AG10803 (cell line): ENCODE results near the gene PTPRD.

Source experiments
- DNase-seq: peaks from one replicate; pipeline ENCODE4 v3.0.0; 2010; ENCODE audit warnings: low read depth
- H3K4me3 ChIP-seq: 2 replicates; pipeline ENCODE4 v1.5.1; 2011; ENCODE audit warnings: mild to moderate bottlenecking, low read length, control low read depth
- TF ChIP-seq, protein P1 (sequence below): conservative IDR thresholded peaks from 2 replicates; pipeline ENCODE4 v1.5.1; 2011; ENCODE audit warnings: mild to moderate bottlenecking, low read length, control low read depth, inconsistent platforms

PTPRD gene

DNA sequence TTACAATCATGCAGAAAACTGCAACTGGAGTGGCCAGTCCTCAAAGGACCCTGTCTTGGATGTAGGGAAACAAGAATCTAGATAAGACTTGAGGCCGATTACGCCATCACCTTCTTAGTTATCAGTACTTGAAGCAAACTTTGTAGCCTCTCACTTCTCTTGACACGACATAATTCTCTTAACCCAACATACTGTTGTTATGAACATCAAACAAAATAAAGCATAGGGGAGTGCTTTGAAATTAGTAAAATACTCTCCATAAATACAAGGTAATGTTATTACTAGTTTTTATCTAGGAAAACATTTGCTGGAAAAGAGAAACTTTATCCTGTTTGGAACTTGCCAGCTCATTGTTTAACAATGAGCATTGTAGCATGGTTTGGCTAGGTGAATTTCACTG is 2238.3 kb downstream of the PTPRD start:
- no peak overlapping the region for H3K4me3 ChIP-seq
- DNase-seq: no peak
- TF ChIP-seq, protein P1, sequence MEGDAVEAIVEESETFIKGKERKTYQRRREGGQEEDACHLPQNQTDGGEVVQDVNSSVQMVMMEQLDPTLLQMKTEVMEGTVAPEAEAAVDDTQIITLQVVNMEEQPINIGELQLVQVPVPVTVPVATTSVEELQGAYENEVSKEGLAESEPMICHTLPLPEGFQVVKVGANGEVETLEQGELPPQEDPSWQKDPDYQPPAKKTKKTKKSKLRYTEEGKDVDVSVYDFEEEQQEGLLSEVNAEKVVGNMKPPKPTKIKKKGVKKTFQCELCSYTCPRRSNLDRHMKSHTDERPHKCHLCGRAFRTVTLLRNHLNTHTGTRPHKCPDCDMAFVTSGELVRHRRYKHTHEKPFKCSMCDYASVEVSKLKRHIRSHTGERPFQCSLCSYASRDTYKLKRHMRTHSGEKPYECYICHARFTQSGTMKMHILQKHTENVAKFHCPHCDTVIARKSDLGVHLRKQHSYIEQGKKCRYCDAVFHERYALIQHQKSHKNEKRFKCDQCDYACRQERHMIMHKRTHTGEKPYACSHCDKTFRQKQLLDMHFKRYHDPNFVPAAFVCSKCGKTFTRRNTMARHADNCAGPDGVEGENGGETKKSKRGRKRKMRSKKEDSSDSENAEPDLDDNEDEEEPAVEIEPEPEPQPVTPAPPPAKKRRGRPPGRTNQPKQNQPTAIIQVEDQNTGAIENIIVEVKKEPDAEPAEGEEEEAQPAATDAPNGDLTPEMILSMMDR: no peak

GRCh38 chr9:8371686-8372085 is 2241.1 kb downstream of the PTPRD start:
- TF ChIP-seq, protein P1: no peak
- DNase-seq: no peak
- H3K4me3 ChIP-seq: no peak overlapping the region

DNA sequence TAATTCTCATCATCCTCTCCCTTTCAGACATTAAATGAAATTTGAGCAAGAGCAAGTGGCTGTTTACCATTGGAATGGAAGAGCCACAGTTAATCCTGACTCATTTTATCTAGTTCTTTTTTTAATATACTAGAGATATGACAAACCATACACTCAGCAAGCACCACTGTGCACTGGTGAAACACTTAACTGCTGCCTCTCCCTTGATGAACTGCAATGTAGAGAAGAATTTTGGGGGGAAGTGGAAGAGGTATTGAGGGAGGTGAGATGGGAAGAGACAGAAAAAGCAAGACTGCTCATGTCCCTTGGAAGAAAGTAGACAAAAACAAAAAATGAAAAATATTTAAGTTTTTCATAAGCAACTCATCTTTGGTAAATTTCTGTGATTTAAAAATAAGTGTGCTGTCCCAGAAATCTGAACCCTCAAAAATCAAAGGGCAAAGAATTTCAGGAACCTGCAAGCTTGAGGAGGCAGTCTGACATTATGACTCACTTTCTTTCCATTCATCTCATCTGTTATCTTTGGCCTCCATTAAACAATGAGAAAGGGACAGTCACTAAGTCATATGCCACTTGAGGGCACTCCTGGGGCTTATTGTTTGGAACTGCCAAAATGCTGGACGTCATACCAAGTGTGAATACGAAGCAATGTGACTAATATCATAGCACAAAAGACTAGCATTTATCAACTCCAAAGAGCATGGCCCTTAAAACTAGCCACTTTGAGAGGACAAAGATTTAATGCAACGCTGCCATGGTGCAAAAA is 2246.5 kb downstream of the PTPRD start:
- TF ChIP-seq, protein P1: no peak
- no peak overlapping the region for H3K4me3 ChIP-seq
- DNase-seq: no peak

DNA sequence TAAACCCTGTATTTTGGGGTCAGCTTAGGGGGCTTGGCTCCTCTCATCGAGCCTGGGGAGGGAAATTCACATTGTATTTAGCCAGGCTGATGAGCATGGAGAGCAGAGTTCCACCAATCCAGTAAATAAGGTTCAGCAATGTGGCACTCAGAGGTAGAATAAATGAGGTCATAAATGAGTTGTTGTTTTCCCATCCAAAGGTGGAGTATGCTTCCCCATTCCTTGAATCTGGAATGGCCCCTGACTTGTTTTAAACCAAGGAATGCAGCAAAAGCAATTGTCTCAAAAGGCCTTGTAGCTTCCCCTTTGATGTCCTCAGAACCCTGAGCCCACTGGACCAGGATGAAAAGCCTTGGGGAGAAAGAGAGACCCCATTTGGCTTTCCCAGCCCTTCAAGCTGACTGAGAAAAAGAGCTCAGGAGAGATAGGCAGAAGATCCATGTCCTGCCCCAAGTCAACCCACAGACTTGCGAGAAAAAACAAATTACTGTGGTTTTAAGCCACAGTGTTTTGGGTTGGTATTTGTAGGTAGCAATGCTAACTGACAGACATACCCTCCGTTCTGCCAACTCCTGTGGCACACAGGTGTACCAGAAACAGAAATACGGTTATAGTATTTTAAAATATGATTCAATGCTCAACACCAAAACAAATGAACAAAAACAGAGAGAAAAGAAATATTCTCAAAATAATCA is 2247.2 kb downstream of the PTPRD start:
- TF ChIP-seq, protein P1: no peak
- DNase-seq: no peak
- H3K4me3 ChIP-seq: no peak overlapping the region

DNA sequence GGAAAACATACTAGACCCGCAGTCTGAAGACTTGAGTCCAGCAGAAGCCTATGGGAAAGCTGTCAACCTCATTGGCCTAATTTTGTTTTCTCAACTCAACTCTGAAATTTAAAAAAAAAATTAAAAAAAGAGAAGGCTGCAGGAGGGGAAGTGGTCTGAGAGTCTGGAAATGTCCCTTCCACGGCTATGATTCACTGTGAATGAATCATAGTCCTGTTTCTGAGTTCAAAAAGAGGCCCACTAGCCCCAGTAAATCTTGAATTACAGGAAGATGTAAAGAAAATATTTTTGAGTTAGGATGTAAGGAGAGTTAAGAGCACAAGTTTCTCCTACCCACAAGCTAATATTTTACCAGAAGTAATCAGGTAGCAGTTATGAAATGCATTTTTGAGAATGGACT is 2247.8 kb downstream of the PTPRD start:
- no peak overlapping the region for H3K4me3 ChIP-seq
- DNase-seq: peak; percentile 4
- TF ChIP-seq, protein P1: no peak

DNA sequence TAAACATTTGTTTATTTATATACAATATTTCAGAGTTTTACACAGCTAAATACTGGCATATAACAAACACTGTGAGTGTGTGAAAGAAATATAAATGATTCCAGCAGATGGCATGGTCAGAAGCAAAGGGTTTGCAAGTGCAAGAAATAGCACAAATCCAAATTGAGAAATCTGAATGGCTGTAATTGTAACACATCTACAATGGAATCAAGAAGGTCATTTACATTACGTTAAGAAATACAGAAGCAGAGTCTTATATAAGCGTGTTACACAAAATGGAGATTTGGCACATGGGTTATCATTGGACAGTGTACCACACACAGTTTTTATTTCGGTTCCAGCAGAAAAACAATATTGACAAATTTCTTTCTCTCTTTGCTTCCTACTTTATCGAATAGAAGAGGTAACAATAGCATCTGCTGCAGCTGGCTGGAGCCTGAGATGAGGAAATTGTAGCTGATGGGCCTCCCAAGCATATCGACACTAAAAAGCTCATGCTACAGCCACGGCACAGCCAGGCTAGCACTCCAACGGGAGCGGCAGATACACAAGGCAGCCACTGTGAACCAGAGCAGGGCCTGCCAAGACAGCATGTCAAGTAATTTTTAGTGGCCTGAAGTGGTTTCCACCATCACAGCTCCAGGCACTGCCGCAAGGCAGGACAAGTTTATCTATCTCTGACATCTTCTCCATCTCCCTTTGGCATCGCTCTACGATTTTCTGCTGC is 2248.6 kb downstream of the PTPRD start:
- TF ChIP-seq, protein P1: no peak
- H3K4me3 ChIP-seq: no peak overlapping the region
- no peak for DNase-seq
